GM12864 (cell line): ENCODE measurements around the gene SPOCK1.
A peak's percentile ranks its signal among the peaks of the same experiment; 100 is the strongest.

ENCODE experiments used
- DNase-seq: peaks from one replicate; pipeline ENCODE4 v3.0.0-alpha.2; 2011; ENCODE audit warnings: low read depth
- H3K4me3 ChIP-seq: 2 replicates; pipeline ENCODE4 v1.5.1; 2011; ENCODE audit warnings: mild to moderate bottlenecking, low read depth, low read length, control low read depth
- TF ChIP-seq, protein P1 (sequence below): IDR thresholded peaks from 2 replicates; pipeline ENCODE4 v1.5.1; 2011; ENCODE audit warnings: low read depth, mild to moderate bottlenecking, moderate library complexity, low read length, control low read depth, inconsistent platforms; ENCODE audit errors: missing control alignments

SPOCK1 gene

DNA sequence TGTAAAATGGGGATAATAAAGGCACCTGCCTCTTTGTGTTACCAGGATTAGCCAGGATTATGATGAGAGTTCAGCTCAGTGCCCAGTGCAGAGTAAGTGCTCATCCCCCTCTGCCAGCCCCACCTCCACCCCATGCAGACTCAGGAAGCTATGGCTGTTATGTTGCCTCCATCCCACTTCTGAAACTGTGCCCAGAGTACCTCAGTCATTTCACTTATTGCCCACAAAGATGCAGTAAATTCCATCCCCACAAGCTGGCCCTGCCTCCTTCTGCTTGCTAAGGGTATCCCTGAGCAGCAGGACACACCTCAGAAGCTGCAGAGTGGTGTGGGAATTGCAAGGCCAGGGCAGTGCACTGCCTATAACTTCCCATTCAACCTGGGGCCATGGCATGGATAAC, 415.1 kb downstream of the SPOCK1 start:
- TF ChIP-seq, protein P1, sequence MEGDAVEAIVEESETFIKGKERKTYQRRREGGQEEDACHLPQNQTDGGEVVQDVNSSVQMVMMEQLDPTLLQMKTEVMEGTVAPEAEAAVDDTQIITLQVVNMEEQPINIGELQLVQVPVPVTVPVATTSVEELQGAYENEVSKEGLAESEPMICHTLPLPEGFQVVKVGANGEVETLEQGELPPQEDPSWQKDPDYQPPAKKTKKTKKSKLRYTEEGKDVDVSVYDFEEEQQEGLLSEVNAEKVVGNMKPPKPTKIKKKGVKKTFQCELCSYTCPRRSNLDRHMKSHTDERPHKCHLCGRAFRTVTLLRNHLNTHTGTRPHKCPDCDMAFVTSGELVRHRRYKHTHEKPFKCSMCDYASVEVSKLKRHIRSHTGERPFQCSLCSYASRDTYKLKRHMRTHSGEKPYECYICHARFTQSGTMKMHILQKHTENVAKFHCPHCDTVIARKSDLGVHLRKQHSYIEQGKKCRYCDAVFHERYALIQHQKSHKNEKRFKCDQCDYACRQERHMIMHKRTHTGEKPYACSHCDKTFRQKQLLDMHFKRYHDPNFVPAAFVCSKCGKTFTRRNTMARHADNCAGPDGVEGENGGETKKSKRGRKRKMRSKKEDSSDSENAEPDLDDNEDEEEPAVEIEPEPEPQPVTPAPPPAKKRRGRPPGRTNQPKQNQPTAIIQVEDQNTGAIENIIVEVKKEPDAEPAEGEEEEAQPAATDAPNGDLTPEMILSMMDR, result no peak
- no peak for DNase-seq
- H3K4me3 ChIP-seq, result no peak overlapping the region

GRCh38 chr5:137082951-137083350, 416.2 kb downstream of the SPOCK1 start:
- no peak overlapping the region for H3K4me3 ChIP-seq
- no peak for DNase-seq
- TF ChIP-seq, protein P1, result no peak

GRCh38 chr5:137078171-137078665, 420.9 kb downstream of the SPOCK1 start:
- H3K4me3 ChIP-seq, result no peak overlapping the region
- no peak for DNase-seq

GRCh38 chr5:137075163-137075970, 423.8 kb downstream of the SPOCK1 start:
- H3K4me3 ChIP-seq, result no peak overlapping the region
- DNase-seq, result peak; percentile 3
- TF ChIP-seq, protein P1, result peak; percentile 78

More at GRCh38 chr5:137078171-137078665, 420.9 kb downstream of the SPOCK1 start:
- TF ChIP-seq, protein P1, result no peak

- TF ChIP-seq, protein P1, result no peak
- no peak overlapping the region for H3K4me3 ChIP-seq
- no peak for DNase-seq
Observed at GRCh38 chr5:137073189-137073588, 425.9 kb downstream of the SPOCK1 start.

DNA sequence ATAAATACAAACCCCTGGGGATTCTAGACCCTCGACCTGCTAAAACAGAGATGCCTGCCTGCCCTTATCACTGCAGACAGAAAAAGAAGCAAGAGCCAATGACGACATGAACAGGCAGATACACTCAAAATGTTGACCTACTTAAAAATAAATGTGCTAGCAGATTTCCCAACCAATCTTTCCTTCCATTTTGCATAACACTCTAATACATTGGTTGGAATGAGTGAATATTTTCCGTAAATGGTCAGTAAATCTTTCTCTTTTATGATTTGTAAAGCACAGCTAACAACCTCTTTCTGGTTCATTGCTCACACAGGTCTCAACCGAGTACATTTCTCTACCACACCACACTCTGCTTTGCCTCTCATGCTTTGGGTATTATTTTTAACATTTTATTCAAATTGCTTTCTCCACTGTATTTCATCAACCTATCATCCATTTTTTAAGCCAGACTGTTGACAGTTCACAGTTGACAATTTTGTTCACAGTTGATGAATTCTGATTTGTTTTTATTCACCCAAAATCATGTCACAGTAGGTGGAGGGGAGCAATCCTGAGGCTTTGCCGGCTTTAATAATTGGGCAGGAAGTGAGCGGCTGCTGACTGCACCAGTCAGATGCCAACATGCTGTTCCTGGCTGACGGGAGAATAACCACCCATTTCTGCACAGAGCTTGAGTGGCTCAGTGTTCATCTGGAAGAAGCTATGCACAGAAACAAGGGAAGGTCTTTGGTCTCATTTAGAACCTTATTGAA, 426.6 kb downstream of the SPOCK1 start:
- DNase-seq, result no peak
- no peak overlapping the region for H3K4me3 ChIP-seq
- TF ChIP-seq, protein P1, result no peak
